ENCODE measurements around the gene SMIM33.

GRCh38 chr5:139494832-139495231 is 24.0 kb downstream of the SMIM33 start:
- TF ChIP-seq CTCF (IDR thresholded peaks at IDR 0.05) (no peak), POLR2A (IDR thresholded peaks at IDR 0.05) (no peak)
